Nephron progenitor cell (in vitro differentiated cells): ENCODE results near the gene ACTBL2.

Source experiments
- DNase-seq: peaks from one replicate; pipeline ENCODE4 v3.0.0; 2021
- H3K27ac Mint-ChIP-seq: 2 replicates; pipeline ENCODE4 v1.8.0; 2021; ENCODE audit warnings: mild to moderate bottlenecking, moderate library complexity, mixed read lengths
- H3K27me3 Mint-ChIP-seq: 2 replicates; pipeline ENCODE4 v1.8.0; 2021; ENCODE audit warnings: mild to moderate bottlenecking, low read depth, mixed read lengths; ENCODE audit not compliant: poor library complexity
- H3K36me3 Mint-ChIP-seq: 2 replicates; pipeline ENCODE4 v1.8.0; 2021; ENCODE audit warnings: low read depth, mixed read lengths
- H3K4me1 Mint-ChIP-seq: 2 replicates; pipeline ENCODE4 v1.8.0; 2021; ENCODE audit warnings: mixed read lengths
- H3K4me3 Mint-ChIP-seq: 2 replicates; pipeline ENCODE4 v1.8.0; 2021; ENCODE audit warnings: mild to moderate bottlenecking, moderate library complexity, mixed read lengths
- H3K9me3 Mint-ChIP-seq: 2 replicates; pipeline ENCODE4 v1.8.0; 2021; ENCODE audit warnings: mild to moderate bottlenecking, moderate library complexity, mixed read lengths
- TF ChIP-seq, protein P1 (sequence below): fragments of 200-600 bp; sonication (generic); IDR thresholded peaks from 2 replicates; pipeline ENCODE4 v1.5.0; 2021; ENCODE audit warnings: antibody characterized with exemption

The ACTBL2 gene

DNA sequence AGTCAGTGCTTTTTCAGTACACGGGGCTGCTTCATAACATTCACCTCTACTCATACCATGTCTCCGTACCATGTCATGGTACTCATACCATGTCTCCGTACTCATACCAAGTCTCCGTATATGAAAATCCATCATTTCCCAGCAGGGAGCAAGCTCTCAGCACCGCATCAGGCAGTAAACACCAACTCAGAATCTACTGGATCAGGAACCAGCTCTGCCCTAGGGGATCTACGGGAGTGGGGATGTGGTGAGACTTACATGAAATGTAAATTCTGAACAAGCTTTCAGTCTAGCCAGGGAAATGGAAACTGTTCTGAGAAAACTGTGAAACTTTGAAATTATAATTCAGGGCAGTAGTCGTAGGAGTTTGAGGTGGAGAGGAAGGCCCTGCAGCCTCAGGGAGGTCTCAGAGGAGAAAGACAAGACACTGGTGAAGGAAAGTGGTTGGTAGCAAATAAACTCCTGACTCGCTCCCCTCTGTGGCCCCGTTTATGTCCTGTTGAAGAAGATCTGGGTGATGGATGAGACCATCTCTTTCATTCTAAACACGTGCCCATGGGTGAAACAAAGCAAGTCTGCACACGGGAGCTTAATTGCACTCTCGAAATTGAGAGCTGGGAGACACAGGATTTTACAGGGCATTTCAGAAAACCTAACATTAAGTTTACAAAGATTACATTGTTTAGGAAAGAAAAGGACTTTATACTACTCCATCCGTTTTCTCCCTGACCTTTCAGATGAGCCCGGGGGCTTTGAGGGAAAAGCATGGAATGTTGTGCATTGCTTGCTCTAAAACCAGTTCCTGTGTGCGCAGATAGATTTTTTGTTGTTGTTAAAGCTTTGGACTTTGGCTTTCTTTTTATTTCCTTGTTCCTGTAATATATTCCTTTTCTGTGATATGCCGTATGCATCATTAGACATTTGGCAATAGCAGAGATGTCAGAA is 26.8 kb downstream of the ACTBL2 start:
- peaks cover under 1% of the 10 kb centered on the region for H3K27me3 Mint-ChIP-seq
- TF ChIP-seq, protein P1, sequence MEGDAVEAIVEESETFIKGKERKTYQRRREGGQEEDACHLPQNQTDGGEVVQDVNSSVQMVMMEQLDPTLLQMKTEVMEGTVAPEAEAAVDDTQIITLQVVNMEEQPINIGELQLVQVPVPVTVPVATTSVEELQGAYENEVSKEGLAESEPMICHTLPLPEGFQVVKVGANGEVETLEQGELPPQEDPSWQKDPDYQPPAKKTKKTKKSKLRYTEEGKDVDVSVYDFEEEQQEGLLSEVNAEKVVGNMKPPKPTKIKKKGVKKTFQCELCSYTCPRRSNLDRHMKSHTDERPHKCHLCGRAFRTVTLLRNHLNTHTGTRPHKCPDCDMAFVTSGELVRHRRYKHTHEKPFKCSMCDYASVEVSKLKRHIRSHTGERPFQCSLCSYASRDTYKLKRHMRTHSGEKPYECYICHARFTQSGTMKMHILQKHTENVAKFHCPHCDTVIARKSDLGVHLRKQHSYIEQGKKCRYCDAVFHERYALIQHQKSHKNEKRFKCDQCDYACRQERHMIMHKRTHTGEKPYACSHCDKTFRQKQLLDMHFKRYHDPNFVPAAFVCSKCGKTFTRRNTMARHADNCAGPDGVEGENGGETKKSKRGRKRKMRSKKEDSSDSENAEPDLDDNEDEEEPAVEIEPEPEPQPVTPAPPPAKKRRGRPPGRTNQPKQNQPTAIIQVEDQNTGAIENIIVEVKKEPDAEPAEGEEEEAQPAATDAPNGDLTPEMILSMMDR, result no peak
- H3K4me3 Mint-ChIP-seq, result no peak overlapping the region
- no peak for DNase-seq
- H3K36me3 Mint-ChIP-seq, result no peaks in the 10 kb centered on the region
- peak overlapping the region; percentile 55 for H3K27ac Mint-ChIP-seq
- no peaks in the 10 kb centered on the region for H3K9me3 Mint-ChIP-seq
- peaks cover 54% of the 10 kb centered on the region for H3K4me1 Mint-ChIP-seq

DNA sequence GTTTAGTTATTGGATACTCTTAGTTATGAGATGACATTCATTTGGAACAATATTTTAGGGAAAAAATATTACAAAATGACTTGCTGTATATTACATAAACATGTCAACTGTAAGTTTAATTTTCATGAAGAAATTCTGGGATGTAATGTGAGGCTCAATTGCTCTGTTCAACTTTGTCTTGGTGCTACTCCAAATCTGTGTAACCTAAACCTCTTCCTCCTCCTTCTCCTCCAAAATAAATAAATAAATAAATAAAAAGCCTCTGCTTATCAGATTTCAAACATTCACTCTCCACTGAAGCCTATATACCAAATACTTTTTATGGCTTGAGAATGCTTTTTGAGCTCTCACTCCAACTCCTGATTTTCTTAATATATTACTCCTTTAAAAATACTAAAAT is 27.7 kb downstream of the ACTBL2 start:
- no peak for DNase-seq
- Mint-ChIP-seq H3K4me1 (peaks cover 56% of the 10 kb centered on the region), H3K9me3 (no peaks in the 10 kb centered on the region), H3K27me3 (peaks cover 4% of the 10 kb centered on the region), H3K27ac (no peak overlapping the region), H3K4me3 (no peak overlapping the region), H3K36me3 (no peaks in the 10 kb centered on the region)
- TF ChIP-seq, protein P1, result no peak

GRCh38 chr5:57453728-57454127 is 28.9 kb downstream of the ACTBL2 start:
- Mint-ChIP-seq H3K27me3 (peaks cover 4% of the 10 kb centered on the region), H3K4me1 (peaks cover 62% of the 10 kb centered on the region), H3K27ac (no peak overlapping the region), H3K4me3 (no peak overlapping the region), H3K9me3 (no peaks in the 10 kb centered on the region), H3K36me3 (no peaks in the 10 kb centered on the region)
- DNase-seq, result no peak
- TF ChIP-seq, protein P1, result no peak

GRCh38 chr5:57452885-57453284 is 29.7 kb downstream of the ACTBL2 start:
- TF ChIP-seq, protein P1, result no peak
- H3K4me1 Mint-ChIP-seq, result peaks cover 67% of the 10 kb centered on the region
- peaks cover 4% of the 10 kb centered on the region for H3K27me3 Mint-ChIP-seq
- DNase-seq, result no peak
- H3K9me3 Mint-ChIP-seq, result no peaks in the 10 kb centered on the region
- H3K36me3 Mint-ChIP-seq, result no peaks in the 10 kb centered on the region
- H3K27ac Mint-ChIP-seq, result peak overlapping the region; percentile 39
- no peak overlapping the region for H3K4me3 Mint-ChIP-seq

DNA sequence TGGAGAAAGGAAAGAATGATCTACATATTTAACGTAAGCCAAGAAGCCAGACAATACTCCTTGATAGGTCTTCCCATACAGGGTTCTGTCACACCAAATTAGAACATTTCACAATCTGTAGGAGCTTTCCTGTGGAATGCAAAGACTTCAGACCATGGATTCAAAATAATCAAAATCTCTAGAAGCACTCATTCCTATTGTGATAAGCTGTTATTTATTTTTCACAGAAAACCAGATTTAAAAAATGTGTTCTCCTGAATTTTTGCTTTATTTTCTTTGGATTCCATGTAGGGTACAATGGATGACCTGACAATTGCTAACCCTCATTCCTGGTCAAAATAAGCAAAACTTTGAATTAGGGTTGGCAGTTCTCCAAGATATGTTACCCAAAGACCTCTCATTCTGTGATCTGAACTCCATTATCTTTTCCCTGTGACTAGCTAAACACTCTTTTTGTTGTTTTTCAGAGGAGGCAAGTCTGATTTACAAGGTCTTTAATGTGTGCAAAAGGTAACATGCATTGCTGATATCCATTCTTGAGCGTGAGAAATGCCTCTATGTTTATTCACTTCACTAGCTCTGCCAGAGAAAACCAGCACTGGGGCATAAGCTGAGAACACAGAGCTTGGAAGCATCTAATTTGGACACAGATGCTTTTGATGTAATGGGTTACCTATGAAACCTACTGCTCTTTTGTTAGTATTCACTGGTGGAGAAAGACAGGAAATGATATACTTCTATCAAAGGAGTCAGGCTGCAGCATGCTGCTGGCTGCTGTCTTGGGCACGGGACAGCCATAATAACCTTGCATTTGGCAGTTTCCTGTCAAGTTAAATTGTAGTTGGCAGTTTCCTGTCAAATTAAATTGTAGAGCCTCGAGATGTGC is 31.4 kb downstream of the ACTBL2 start:
- no peak overlapping the region for H3K27ac Mint-ChIP-seq
- no peaks in the 10 kb centered on the region for H3K9me3 Mint-ChIP-seq
- H3K36me3 Mint-ChIP-seq, result no peaks in the 10 kb centered on the region
- DNase-seq, result no peak
- TF ChIP-seq, protein P1, result no peak
- peaks cover 54% of the 10 kb centered on the region for H3K4me1 Mint-ChIP-seq
- peaks cover 4% of the 10 kb centered on the region for H3K27me3 Mint-ChIP-seq
- H3K4me3 Mint-ChIP-seq, result no peak overlapping the region
